Gastroesophageal sphincter (tissue), 3 donors: ENCODE data around the gene CAP1.

Experiments
- CTCF ChIP-seq, 4 experiments: fragments of 200-600 bp in 2 of 4; fragments of 450-650 bp in 2 of 4; sonication (generic) in 1 of 4; IDR thresholded peaks; one replicate each; pipeline ENCODE4 v1.5.1; 2017 to 2019; ENCODE audit warnings: antibody characterized with exemption in 4 of 4, mild to moderate bottlenecking in 2 of 4, moderate library complexity in 2 of 4
- EP300 ChIP-seq: sonication (generic); formaldehyde crosslinking; IDR thresholded peaks from one replicate; pipeline ENCODE4 v1.6.1; 2017; ENCODE audit warnings: antibody characterized with exemption, mild to moderate bottlenecking

GRCh38 chr1:40105028-40105427, 64.5 kb downstream of the CAP1 start:
- no peak for TF ChIP-seq CTCF (IDR thresholded peaks at IDR 0.05)
- no peak for TF ChIP-seq EP300
